HepG2 (cell line): ENCODE data around the gene DDX1. TPM values are rescaled to one million over a fixed set of nuclear protein-coding genes. Genes with fewer than 3 reads are reported as not detected.

ENCODE experiments used
- ATAC-seq: fragments of 200-7000 bp; cut with Tn5 transposase; 3 replicates; pipeline ENCODE4 v1.9.1; 2020; ENCODE audit warnings: mild to moderate bottlenecking, moderate library complexity
- BruUV-seq: library from RNA; stranded (reverse); fragments of 400-500 nt; replicated peaks from 2 replicates; lab custom pipeline; 2021; lab: Mats Ljungman, UMichigan
- CTCF ChIA-PET: fragments of 300-600 bp; formaldehyde crosslinking; extraction: SDS; loops from one replicate; lab custom pipeline; 2021; ENCODE audit warnings: low total read pairs, inconsistent platforms, low intra/inter-chr PET ratio; lab: Yijun Ruan, JAX
- POLR2A ChIA-PET: fragments of 350-600 bp; sonication (Branson Sonifier 250); formaldehyde crosslinking; loops from one replicate; lab custom pipeline; 2020; ENCODE audit warnings: antibody characterized with exemption, inconsistent platforms; lab: Yijun Ruan, JAX
- DNase-seq: peaks from one replicate; pipeline ENCODE4 v3.0.0-alpha.2; 2015; ENCODE audit warnings: low spot score
- FAIRE-seq: peaks from 3 replicates; lab custom pipeline; 2011; peaks lifted over from hg19 to GRCh38; lab: Jason Lieb, UNC
- H2AFZ ChIP-seq: one replicate; pipeline ENCODE4 v1.6.1; 2011; ENCODE audit warnings: low read length, inconsistent platforms
- H3K27ac ChIP-seq: fragments of 300-600 bp; 3 replicates; pipeline ENCODE4 v1.8.0; 2011; ENCODE audit warnings: mixed run types, mild to moderate bottlenecking, mixed read lengths, low read length, inconsistent platforms; ENCODE audit not compliant: insufficient read depth; ENCODE audit errors: extremely low read length
- H3K27me3 ChIP-seq, 2 experiments: fragments of 200-600 bp in 1 of 2; 2 replicates in 1 of 2; 3 replicates in 1 of 2; pipeline versions ENCODE4 v1.6.0 to v1.8.0; 2011; ENCODE audit warnings: low read length in 2 of 2, mild to moderate bottlenecking in 2 of 2, moderate library complexity in 2 of 2, inconsistent platforms in 1 of 2; ENCODE audit not compliant: insufficient read depth in 2 of 2, control insufficient read depth in 1 of 2
- H3K36me3 ChIP-seq, 2 experiments: fragments of 200-600 bp in 1 of 2; replicated peaks in 1 of 2; 2 replicates in 1 of 2; 3 replicates in 1 of 2; pipeline versions ENCODE4 v1.5.1 to v1.8.0; 2011; ENCODE audit warnings: low read length in 2 of 2, inconsistent platforms in 1 of 2; ENCODE audit not compliant: insufficient read depth in 2 of 2, control insufficient read depth in 1 of 2
- H3K4me1 ChIP-seq: 2 replicates; pipeline ENCODE4 v1.5.1; 2012; ENCODE audit warnings: low read length, inconsistent platforms; ENCODE audit not compliant: insufficient read depth
- H3K4me2 ChIP-seq: 2 replicates; pipeline ENCODE4 v1.6.0; 2011; ENCODE audit warnings: low read depth, low read length, inconsistent platforms
- H3K4me3 ChIP-seq, 3 experiments: fragments of 200-600 bp in 1 of 3; sonication (generic), shearing (Covaris generic) in 1 of 3; replicated peaks in 1 of 3; 2 replicates each; pipeline ENCODE4 v1.5.1; 2011 to 2016; ENCODE audit warnings: low read length in 3 of 3, inconsistent platforms in 2 of 3, low read depth in 2 of 3, mild to moderate bottlenecking in 2 of 3, control low read depth in 1 of 3, mixed read lengths in 1 of 3; ENCODE audit not compliant: insufficient read depth in 1 of 3
- H3K79me2 ChIP-seq: one replicate; pipeline ENCODE4 v1.6.1; 2011; ENCODE audit warnings: low read length, inconsistent platforms; ENCODE audit not compliant: insufficient read depth
- H3K9ac ChIP-seq: 2 replicates; pipeline ENCODE4 v1.6.0; 2011; ENCODE audit warnings: mild to moderate bottlenecking, low read depth, low read length, inconsistent platforms; ENCODE audit not compliant: insufficient read depth
- H3K9me3 ChIP-seq: 2 replicates; pipeline ENCODE4 v1.5.1; 2012; ENCODE audit warnings: mild to moderate bottlenecking, low read length
- H4K20me1 ChIP-seq: 2 replicates; pipeline ENCODE4 v1.6.0; 2011; ENCODE audit warnings: inconsistent platforms, mild to moderate bottlenecking, low read length, moderate library complexity; ENCODE audit not compliant: insufficient read depth
- DZIP1 ChIP-seq: sonication (generic); formaldehyde crosslinking; IDR thresholded peaks from 2 replicates; pipeline ENCODE4 v1.5.0; 2020; ENCODE audit warnings: mild to moderate bottlenecking, missing genetic modification reagents
- EEA1 ChIP-seq: sonication (generic); formaldehyde crosslinking; IDR thresholded peaks from 2 replicates; pipeline ENCODE4 v1.5.1; 2020; ENCODE audit warnings: mild to moderate bottlenecking, missing genetic modification reagents, borderline replicate concordance
- NCOA5 ChIP-seq: sonication (generic); formaldehyde crosslinking; IDR thresholded peaks from 2 replicates; pipeline ENCODE4 v1.4.0; 2020; ENCODE audit warnings: missing genetic modification reagents
- NFIB ChIP-seq: sonication (generic); formaldehyde crosslinking; IDR thresholded peaks from 2 replicates; pipeline ENCODE4 v1.9.0; 2021; ENCODE audit warnings: missing genetic modification reagents, mild to moderate bottlenecking, borderline replicate concordance
- THAP9 ChIP-seq: sonication (generic); formaldehyde crosslinking; IDR thresholded peaks from 2 replicates; pipeline ENCODE4; 2020; ENCODE audit warnings: missing genetic modification reagents, mild to moderate bottlenecking, borderline replicate concordance
- U2AF1 ChIP-seq: fragments of 200-400 bp; formaldehyde crosslinking; optimal IDR thresholded peaks from 2 replicates; pipeline ENCODE3; 2017; ENCODE audit warnings: mild to moderate bottlenecking, low read depth, low read length
- ZFP41 ChIP-seq: sonication (generic); formaldehyde crosslinking; IDR thresholded peaks from 2 replicates; pipeline ENCODE4 v1.4.0; 2020; ENCODE audit warnings: mild to moderate bottlenecking, missing genetic modification reagents, borderline replicate concordance
- ZNF12 ChIP-seq: sonication (generic); formaldehyde crosslinking; IDR thresholded peaks from 2 replicates; pipeline ENCODE4 v1.5.0; 2020; ENCODE audit warnings: missing genetic modification reagents
- ZNF136 ChIP-seq: sonication (generic); formaldehyde crosslinking; IDR thresholded peaks from 2 replicates; pipeline ENCODE4 v1.8.1; 2022; ENCODE audit warnings: low read depth, mild to moderate bottlenecking, moderate library complexity, missing genetic modification reagents
- ZNF331 ChIP-seq: sonication (generic); formaldehyde crosslinking; IDR thresholded peaks from 2 replicates; pipeline ENCODE4 v1.4.0; 2020; ENCODE audit warnings: missing genetic modification reagents
- ZNF616 ChIP-seq: sonication (generic); formaldehyde crosslinking; IDR thresholded peaks from 2 replicates; pipeline ENCODE4 v1.5.0; 2020; ENCODE audit warnings: low read depth, mild to moderate bottlenecking, missing genetic modification reagents
- ZNF768 ChIP-seq: sonication (generic); formaldehyde crosslinking; IDR thresholded peaks from 2 replicates; pipeline ENCODE4 v1.4.0; 2020; ENCODE audit warnings: missing genetic modification reagents
- WGBS: methylation state at CpG from one replicate; pipeline ENCODE4 v1.1.6; 2017; ENCODE audit warnings: low lambda C conversion rate; 5-methylcytosine and 5-hydroxymethylcytosine counted together
- in situ Hi-C: cut with HindIII; loops from 2 replicates; pipeline ENCODE4 v1.10.0; 2017; ENCODE audit warnings: low pct_unique_long_range_greater_than_20kb; ENCODE audit not compliant: extremely low pct_ligation_motif_present
- intact Hi-C: fragments of 100-400 bp; cut with micrococcal nuclease; formaldehyde crosslinking; loops from one replicate; pipeline ENCODE4 v1.10.0; 2022; ENCODE audit not compliant: unreplicated experiment
- polyA plus RNA-seq, 8 experiments: library from polyadenylated mRNA; depleted of rRNA in 3 of 8; stranded (reverse) in 7 of 8; unstranded in 1 of 8; fragments of >200 nt; fragmentation: Illumina TruSeq in 4 of 8; extraction: Trizol in 4 of 8; gene quantifications; 2 replicates each; pipeline versions ENCODE4 v1.2.1 to v1.2.3, GENCODE V29; 2011 to 2016; ENCODE audit warnings: low read depth in 4 of 8, missing spikeins in 1 of 8, mixed read lengths in 1 of 8; ENCODE audit not compliant: insufficient read depth in 1 of 8
- total RNA-seq, 5 experiments: library from RNA; depleted of rRNA; stranded (reverse); fragments of >200 nt; fragmentation: Illumina TruSeq; extraction: Trizol; gene quantifications; 2 replicates each; pipeline ENCODE4 v1.2.3, GENCODE V29; 2016; ENCODE audit warnings: low read depth in 1 of 5

Gene DDX1
- total and polyA plus RNA-seq, 2 of the 13 experiments (the other 11 are each of a cell fraction or from before 2014, with no cell fraction given) = 81.6 to 130 TPM

GRCh38 chr2:15656090-15656489, 64.4 kb downstream of the DDX1 start:
- Histone ChIP-seq H3K27me3 (peaks cover 3 to 58% of the 10 kb centered on the region in 2 experiments; a peak in 4 of 5 replicates), H3K4me3 (no peak overlapping the region), H3K36me3 (no peaks in the 10 kb centered on the region), H3K9ac (no peak overlapping the region), H3K79me2 (no peaks in the 10 kb centered on the region), H3K4me1 (no peaks in the 10 kb centered on the region), H2AFZ (no peak overlapping the region), H4K20me1 (no peaks in the 10 kb centered on the region), H3K4me2 (no peak overlapping the region)
- FAIRE-seq = no peak
- POLR2A ChIA-PET = no interaction called here
- intact Hi-C loops = no loop called here
- WGBS = 61% methylated on average over 8 of the region's 8 CpGs
- no peak for ATAC-seq
- no peak for DNase-seq
- BruUV-seq = no TSS peak
- TF ChIP-seq U2AF1 (no peak), ZNF768 (no peak), NFIB (CRISPR knock-in tag) (no peak), ZFP41 (no peak)
- TF ChIP-seq, all 625 proteins: peak for 0
- CTCF ChIA-PET = no interaction called here
- H3K27ac ChIP-seq = no peak overlapping the region
- H3K9me3 ChIP-seq = no peaks in the 10 kb centered on the region
- in situ Hi-C loops = no loop called here

- no peak overlapping the region for H3K9ac ChIP-seq
- H3K79me2 ChIP-seq = no peaks in the 10 kb centered on the region
- H3K4me1 ChIP-seq = no peaks in the 10 kb centered on the region
- no peak overlapping the region for H2AFZ ChIP-seq
- H3K9me3 ChIP-seq = no peaks in the 10 kb centered on the region
- peaks cover 2 to 49% of the 10 kb centered on the region in 2 experiments; a peak in 4 of 5 replicates for H3K27me3 ChIP-seq
- H3K4me3 ChIP-seq = no peak overlapping the region
- no peak for FAIRE-seq
- WGBS = 44% methylated on average over 9 of the region's 9 CpGs
- in situ Hi-C loops (no loop called here), intact Hi-C loops (no loop called here)
- H3K4me2 ChIP-seq = no peak overlapping the region
- H3K27ac ChIP-seq = no peak overlapping the region
- H3K36me3 ChIP-seq = no peaks in the 10 kb centered on the region
- no peak for ATAC-seq
- H4K20me1 ChIP-seq = no peaks in the 10 kb centered on the region
- CTCF ChIA-PET = no interaction called here
- DNase-seq = no peak
- no TSS peak for BruUV-seq
- POLR2A ChIA-PET = no interaction called here
- no peak for TF ChIP-seq EEA1
- no peak for TF ChIP-seq THAP9 (CRISPR knock-in tag)
- TF ChIP-seq ZNF616 (CRISPR knock-in tag) = no peak
- TF ChIP-seq ZNF136 (CRISPR knock-in tag) = no peak
- no peak for TF ChIP-seq ZFP41
- TF ChIP-seq ZNF331 (CRISPR knock-in tag) = no peak
- no peak for TF ChIP-seq ZNF12 (CRISPR knock-in tag)
- TF ChIP-seq DZIP1 (CRISPR knock-in tag) = no peak
- TF ChIP-seq NCOA5 = no peak
Observed at GRCh38 chr2:15657759-15658158, 66.1 kb downstream of the DDX1 start.
